Spinal cord (tissue), 10 donors: ENCODE data around the gene RNF112. TPM values are rescaled to one million over a fixed set of nuclear protein-coding genes. Genes with fewer than 3 reads are reported as not detected.

ENCODE experiments used
- DNase-seq, 6 donors: peaks; one replicate each; pipeline versions ENCODE4 v3.0.0 to v3.0.0-alpha.2; 2013 to 2015; ENCODE audit warnings: low spot score in 6 of 6, low read depth in 4 of 6
- H3K27ac ChIP-seq: one replicate; pipeline ENCODE4 v1.5.1; 2013; ENCODE audit warnings: low read depth, low read length, control low read depth
- H3K27me3 ChIP-seq: one replicate; pipeline ENCODE4 v1.6.1; 2013; ENCODE audit warnings: low read length; ENCODE audit not compliant: control insufficient read depth, insufficient read depth
- H3K36me3 ChIP-seq: one replicate; pipeline ENCODE4 v1.6.1; 2013; ENCODE audit warnings: low read length; ENCODE audit not compliant: control insufficient read depth, insufficient read depth
- H3K4me1 ChIP-seq: one replicate; pipeline ENCODE4 v1.6.1; 2013; ENCODE audit warnings: low read length; ENCODE audit not compliant: control insufficient read depth, insufficient read depth
- H3K4me3 ChIP-seq: one replicate; pipeline ENCODE4 v1.5.1; 2013; ENCODE audit warnings: low read depth, low read length, control low read depth
- H3K9me3 ChIP-seq: one replicate; pipeline ENCODE4 v1.6.1; 2013; ENCODE audit warnings: low read length; ENCODE audit not compliant: control insufficient read depth, insufficient read depth
- WGBS: methylation state at CpG from one replicate; pipeline ENCODE4 v1.1.5; 2013; ENCODE audit warnings: missing lambda C conversion rate; ENCODE audit not compliant: insufficient coverage; 5-methylcytosine and 5-hydroxymethylcytosine counted together
- polyA plus RNA-seq, 2 donors: library from polyadenylated mRNA; unstranded; fragments of 120-200 nt; gene quantifications; one replicate each; pipeline ENCODE4 v1.2.1, GENCODE V29; 2013; ENCODE audit not compliant: insufficient read length in 2 of 2
- total RNA-seq, 2 donors: library from RNA; depleted of rRNA in 1 of 2; stranded (reverse); fragments of 120-200 nt in 1 of 2; fragments of >200 nt in 1 of 2; gene quantifications; one replicate each; pipeline versions ENCODE4 v1.2.3 to v1.2.4, GENCODE V29; 2013 to 2014
- donor health status: healthy.

The RNF112 gene
- total and polyA plus RNA-seq, 4 donors: 7.9 to 31.8 (median 18.7) TPM

DNA sequence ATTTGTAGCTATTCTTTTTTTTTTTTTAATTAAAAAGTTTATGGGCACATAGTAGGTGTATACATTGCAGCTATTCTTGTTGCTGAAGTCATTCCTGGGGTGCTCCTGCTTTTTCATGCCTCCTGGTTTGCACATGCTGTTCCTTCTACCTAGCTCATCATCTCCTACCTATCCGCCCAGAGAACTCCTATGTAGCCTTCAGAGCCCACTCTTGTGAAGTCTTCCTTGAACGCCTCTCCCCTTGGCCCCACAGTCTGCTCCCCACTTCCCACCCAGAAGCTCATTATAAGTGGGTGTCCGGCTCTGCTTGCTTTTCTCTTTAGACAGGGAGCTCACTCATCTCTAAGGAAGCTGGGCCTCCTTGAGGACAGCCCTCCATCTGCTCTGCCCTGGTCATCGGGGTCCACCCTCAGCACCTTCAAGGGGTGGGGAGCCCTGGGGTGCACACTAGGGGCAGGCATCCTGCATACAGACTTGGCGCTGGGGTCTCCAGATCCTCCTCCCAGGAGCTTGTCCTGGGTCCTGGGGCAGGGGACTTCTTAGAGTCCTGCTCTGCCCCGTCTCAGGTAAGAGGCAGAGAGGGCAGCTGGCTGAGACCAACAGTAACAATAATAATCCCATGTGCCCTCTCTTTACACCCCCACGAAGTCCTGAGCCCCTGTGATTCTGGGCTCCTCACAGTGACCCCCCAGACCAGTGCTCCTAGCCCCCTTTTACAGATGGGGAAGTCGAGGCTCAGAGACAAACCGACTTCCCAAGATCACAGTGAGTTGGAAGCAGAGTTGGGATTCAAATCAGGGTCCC, 45.0 kb upstream of the RNF112 start:
- Histone ChIP-seq H3K27ac (no peak overlapping the region), H3K4me3 (no peak overlapping the region), H3K36me3 (peaks cover 17% of the 10 kb centered on the region), H3K9me3 (no peaks in the 10 kb centered on the region), H3K27me3 (no peaks in the 10 kb centered on the region), H3K4me1 (peaks cover 36% of the 10 kb centered on the region)
- no peak for DNase-seq
- 93% methylated on average over 8 of the region's 9 CpGs for WGBS

DNA sequence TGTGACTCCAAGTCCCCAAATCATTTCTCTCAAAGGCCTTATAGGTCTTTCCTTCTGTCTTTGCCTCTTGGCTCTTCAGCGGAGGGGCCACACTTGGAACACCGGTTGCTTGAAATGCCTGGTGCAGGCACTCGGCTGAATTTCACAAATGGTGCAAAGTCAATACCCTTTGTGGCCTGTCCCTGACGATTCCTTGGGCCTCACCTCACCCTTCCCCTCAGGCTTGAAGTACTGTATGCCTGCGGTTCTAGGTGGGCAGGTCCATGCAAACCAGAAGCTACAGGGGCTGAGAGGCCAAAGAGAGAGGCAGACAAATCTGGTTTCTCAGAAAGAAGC, 44.4 kb upstream of the RNF112 start:
- WGBS: 83% methylated on average over 5 of the region's 5 CpGs
- Histone ChIP-seq H3K36me3 (peaks cover 19% of the 10 kb centered on the region), H3K27me3 (no peaks in the 10 kb centered on the region), H3K4me1 (peaks cover 31% of the 10 kb centered on the region), H3K27ac (no peak overlapping the region), H3K4me3 (no peak overlapping the region), H3K9me3 (no peaks in the 10 kb centered on the region)
- DNase-seq: no peak

DNA sequence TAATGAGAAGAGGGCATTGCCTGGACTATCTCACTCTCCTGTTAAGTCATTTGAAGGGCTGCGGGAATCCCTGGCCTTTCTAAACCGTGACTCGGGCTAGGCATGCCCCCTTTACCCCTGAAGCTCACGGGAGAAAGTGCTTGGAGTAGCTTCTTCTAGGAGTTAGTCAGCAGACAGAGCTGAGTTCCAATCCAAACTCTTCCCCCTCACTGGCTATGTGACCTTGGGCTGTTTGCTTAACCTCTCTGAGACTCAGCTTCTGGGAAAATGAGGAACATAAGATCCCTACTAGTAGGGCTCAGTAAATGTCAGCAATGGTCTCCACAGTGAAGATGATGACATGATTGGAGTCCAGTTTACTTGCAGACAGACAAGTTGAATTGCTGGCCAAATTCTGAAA, 42.8 kb upstream of the RNF112 start:
- no peaks in the 10 kb centered on the region for H3K9me3 ChIP-seq
- no CpG with 5 or more reads among the region's 4 CpGs for WGBS
- H3K27me3 ChIP-seq: no peaks in the 10 kb centered on the region
- peaks cover 25% of the 10 kb centered on the region for H3K36me3 ChIP-seq
- peaks cover 20% of the 10 kb centered on the region for H3K4me1 ChIP-seq
- no peak for DNase-seq
- H3K27ac ChIP-seq: no peak overlapping the region
- no peak overlapping the region for H3K4me3 ChIP-seq

DNA sequence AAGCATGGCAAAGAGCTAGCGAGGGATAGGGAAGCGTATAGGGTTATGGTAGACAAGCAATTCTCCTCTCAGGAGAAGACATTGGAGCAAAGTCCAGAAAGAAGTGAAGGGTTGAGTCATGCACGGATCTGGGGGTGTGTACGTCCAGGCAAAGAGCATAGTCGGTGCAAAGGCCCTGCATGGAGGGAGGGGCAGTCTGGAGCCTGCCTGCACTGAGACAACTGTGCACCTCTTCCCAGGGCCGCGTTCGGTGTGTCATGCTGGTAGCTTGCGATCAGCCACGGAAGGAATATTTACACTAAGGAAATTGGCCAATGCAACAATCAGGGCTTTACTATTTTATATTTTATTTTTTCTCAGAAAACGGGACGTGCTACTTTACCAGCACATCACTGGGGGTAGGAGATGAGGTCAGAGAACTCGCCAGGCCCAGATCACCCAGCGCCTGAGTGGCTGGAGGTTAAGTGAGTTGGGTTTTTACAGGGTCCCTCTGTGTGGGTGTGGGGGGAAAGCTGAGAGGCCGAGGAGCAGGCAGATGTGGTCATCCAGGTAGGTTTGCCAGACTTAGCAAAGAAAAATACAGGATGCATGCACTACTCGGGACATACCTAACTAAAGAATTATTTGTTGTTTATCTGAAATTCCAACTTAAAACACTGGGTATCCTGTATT, 41.8 kb upstream of the RNF112 start:
- H3K4me3 ChIP-seq: no peak overlapping the region
- H3K9me3 ChIP-seq: no peaks in the 10 kb centered on the region
- H3K27me3 ChIP-seq: no peaks in the 10 kb centered on the region
- peaks cover 25% of the 10 kb centered on the region for H3K36me3 ChIP-seq
- H3K4me1 ChIP-seq: peaks cover 13% of the 10 kb centered on the region
- WGBS: 93% methylated on average over 7 of the region's 16 CpGs
- no peak for DNase-seq
- no peak overlapping the region for H3K27ac ChIP-seq

DNA sequence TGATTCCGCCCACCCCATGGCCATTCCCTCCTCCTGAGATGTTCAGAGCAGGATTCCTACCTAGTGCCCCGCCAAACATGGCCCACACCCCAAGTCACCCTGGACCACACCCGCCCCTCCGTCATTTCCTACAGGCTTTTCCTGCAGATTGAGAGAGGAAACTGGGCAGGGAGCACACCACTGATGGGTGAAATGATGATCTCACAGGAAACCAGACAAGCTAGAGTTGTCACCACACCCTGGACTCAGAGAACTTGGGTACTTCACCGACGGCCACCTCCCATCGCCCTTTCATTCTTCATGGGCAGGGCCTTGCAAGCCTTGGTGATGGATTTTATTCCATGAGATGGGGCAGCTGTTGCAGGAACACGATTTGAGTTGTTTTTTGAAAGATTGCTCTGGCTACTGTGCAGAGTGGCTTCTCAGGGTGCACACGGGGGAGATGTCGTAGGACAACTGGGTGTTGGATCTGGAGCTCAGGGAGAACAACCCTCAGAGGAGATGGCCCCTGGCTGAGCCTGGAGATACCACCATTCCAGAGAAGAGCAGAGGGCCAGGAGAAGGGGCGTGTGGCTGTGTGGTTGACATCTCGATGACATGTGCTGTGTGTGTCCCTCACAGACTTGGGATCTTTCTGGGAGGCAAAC, 41.1 kb upstream of the RNF112 start:
- Histone ChIP-seq H3K4me1 (peaks cover 5% of the 10 kb centered on the region), H3K4me3 (no peak overlapping the region), H3K27ac (no peak overlapping the region), H3K9me3 (no peaks in the 10 kb centered on the region), H3K36me3 (peaks cover 21% of the 10 kb centered on the region), H3K27me3 (no peaks in the 10 kb centered on the region)
- WGBS: 94% methylated on average over 8 of the region's 12 CpGs
- DNase-seq: no peak

DNA sequence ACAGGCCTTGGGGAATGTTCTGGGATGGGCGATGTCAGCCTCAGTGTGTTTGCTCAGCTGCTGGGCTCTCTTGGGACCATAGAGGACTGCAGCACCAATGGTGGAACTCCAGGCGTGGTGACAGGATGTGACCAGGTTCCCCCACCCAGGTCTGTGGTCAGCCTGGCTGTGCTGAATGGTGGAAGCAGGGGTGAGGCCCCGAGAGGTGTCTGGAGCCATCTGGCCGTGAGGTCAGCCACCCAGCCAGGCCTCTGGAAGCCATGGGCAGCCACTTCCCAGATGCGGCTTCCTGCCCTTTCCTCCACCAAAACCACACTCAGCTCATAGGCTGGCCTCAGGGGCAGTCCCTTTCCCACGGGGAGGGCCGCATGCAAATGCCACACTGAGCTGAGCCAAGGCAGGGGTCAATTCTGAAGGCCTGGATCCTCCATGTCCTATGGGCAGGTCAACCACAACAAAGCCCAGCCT, 40.5 kb upstream of the RNF112 start:
- Histone ChIP-seq H3K9me3 (no peaks in the 10 kb centered on the region), H3K4me1 (peaks cover 2% of the 10 kb centered on the region), H3K4me3 (no peak overlapping the region), H3K27me3 (no peaks in the 10 kb centered on the region), H3K27ac (no peak overlapping the region), H3K36me3 (peaks cover 16% of the 10 kb centered on the region)
- 76% methylated on average over 7 of the region's 7 CpGs for WGBS
- DNase-seq: no peak

DNA sequence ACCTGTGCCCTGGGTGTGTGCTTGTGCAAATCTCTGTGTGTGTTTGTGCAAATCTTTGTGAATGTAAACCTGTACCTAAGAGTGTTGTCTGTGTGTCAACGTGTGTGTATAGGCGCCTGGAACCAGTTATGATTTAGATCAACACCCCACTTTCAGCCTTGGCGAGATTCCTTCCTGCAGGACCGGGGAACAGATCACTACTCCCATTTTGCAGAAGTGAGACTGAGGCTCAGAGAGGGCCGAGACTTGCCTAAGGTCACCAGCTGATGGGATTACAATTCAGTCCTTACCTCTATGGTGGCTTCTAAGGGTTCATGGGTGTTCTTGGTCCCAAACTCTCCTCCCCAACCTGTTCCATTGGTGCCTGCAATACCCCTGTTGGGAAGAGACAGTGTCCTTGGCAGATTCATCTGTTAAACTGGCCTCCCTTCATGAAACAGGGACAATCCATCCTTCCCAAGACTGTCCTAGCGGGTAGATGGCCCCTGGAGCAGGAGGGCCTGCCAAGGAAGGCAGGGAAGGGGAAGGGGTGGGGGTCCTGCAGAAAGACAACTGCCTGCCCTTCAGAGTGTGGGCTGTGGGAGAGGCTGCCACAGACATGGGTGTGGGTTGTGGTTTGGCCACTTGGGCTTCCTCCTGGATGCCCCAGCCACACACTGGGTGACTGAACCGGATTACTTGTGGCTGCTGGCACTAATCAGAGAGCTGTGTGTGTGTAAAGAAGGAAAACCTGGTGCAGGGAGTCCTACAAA, 39.6 kb upstream of the RNF112 start:
- WGBS: 60% methylated on average over 1 of the region's 7 CpGs
- Histone ChIP-seq H3K27ac (no peak overlapping the region), H3K27me3 (no peaks in the 10 kb centered on the region), H3K36me3 (peaks cover 16% of the 10 kb centered on the region), H3K4me1 (peaks cover 5% of the 10 kb centered on the region), H3K4me3 (no peak overlapping the region), H3K9me3 (no peaks in the 10 kb centered on the region)
- no peak for DNase-seq

DNA sequence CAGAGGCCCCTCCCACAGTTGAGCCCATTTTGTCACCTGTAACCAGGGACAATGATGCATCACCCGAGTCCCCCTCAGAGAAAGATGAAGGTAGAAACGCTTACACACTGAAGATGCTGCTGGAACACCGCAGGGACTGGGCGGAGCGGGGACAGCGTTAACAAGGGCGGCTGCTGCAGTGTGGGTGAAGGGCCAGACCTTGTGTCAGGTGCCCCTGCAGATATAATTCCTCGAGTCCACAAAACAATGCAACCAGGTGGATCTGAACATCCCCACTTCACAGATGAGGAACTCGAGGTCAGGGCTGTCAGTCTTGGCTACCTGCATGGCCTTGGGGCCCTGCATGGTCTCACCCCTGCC, 39.0 kb upstream of the RNF112 start:
- H3K27me3 ChIP-seq: no peaks in the 10 kb centered on the region
- DNase-seq: no peak
- no peak overlapping the region for H3K27ac ChIP-seq
- H3K4me3 ChIP-seq: no peak overlapping the region
- WGBS: 91% methylated on average over 9 of the region's 9 CpGs
- peaks cover 10% of the 10 kb centered on the region for H3K4me1 ChIP-seq
- no peaks in the 10 kb centered on the region for H3K9me3 ChIP-seq
- H3K36me3 ChIP-seq: peaks cover 16% of the 10 kb centered on the region

DNA sequence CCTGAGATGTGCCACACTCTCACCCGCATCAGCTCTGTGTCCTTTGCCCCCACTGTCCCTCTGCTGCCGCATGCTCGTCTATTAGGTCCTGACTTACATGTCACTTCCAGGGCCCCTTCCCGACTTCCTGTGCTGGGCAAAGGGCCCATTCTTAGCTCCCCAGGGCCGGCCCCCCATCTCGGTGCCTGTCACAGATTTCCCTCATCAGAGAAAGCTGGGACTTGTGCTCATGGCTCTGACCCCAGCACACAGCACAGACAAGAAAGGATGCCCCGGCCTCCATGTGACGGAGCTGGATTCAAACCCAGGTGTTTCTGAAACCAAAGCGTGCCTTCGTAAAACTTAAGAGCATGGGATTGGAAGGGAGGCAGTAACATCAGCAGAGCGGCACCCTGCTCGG, 38.6 kb upstream of the RNF112 start:
- Histone ChIP-seq H3K9me3 (no peaks in the 10 kb centered on the region), H3K4me3 (no peak overlapping the region), H3K36me3 (peaks cover 16% of the 10 kb centered on the region), H3K27me3 (no peaks in the 10 kb centered on the region), H3K4me1 (peaks cover 10% of the 10 kb centered on the region), H3K27ac (no peak overlapping the region)
- WGBS: 86% methylated on average over 12 of the region's 12 CpGs
- DNase-seq: no peak
